HG03039 (cell line): Measurements from ENCODE around the gene MRPL19.

Experiments used
- ATAC-seq: cut with Tn5 transposase; IDR thresholded peaks from one replicate; pipeline ENCODE4 v1.9.1; 2021; ENCODE audit warnings: mild to moderate bottlenecking, moderate library complexity; ENCODE audit not compliant: unreplicated experiment

MRPL19 gene

DNA sequence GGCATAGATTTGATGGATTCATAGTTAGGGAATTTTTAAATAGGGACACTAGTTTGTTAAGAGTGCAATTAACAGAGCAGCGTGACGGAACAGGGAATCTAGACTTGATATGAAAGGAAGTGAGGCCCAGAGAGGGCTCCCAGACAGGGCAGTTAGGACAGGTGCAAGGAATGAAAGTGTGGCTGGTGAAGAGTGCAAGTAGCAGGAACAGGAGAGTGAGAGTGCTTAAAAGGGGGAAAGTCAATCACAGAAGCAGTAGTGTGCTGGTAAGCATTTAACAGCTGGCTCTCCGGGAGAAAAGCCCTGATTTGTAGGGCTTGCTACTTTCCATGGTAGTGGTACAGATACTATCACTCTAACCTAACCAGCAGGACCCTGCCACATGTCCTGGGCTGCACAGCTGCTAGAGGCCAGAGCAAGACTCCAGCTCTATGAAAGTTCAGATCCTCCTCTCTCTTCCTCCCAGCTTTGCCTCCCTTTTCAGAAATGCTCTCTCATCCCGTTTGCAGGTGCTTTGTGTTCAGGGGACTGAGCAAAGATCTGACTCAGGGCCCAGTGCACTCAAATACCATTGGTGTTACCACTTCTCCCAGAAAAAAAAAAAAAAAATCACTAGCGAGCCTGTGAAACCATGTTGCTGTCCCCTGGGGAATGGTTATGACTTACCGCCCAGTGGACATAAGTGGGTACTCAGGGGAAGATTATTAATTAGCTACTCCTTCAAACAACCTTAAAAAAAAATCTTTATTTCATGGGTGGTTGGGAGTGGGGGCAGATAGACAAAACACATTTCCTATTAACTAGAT lies 82.2 kb downstream of the MRPL19 start:
- no peak for ATAC-seq

GRCh38 chr2:75729861-75730260 lies 83.3 kb downstream of the MRPL19 start:
- ATAC-seq, result no peak

DNA sequence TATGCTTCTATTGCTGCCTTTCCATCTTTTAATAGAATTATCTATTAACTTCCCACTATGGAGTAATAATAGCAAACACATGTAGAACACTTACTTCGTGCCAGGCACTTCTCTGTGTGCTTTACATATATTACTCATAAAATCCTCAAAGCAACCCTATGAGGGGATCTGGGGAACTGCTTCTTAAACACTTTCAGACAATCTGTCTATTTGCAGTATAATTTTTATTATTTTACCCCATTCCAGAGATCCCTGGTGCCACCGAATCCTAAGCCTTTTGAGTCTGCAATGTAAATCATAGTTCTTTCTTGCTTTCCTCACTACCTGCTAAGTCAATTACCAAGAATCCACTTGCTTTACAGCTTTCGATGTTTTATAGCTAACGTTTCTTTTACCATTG lies 89.7 kb downstream of the MRPL19 start:
- ATAC-seq, result no peak

- no peak for ATAC-seq
Observed at GRCh38 chr2:75737961-75738360, 91.4 kb downstream of the MRPL19 start.
